Breast epithelium (tissue), 4 donors: ENCODE measurements around the gene LIPG. TPM values are rescaled to one million over a fixed set of nuclear protein-coding genes. Genes with fewer than 3 reads are reported as not detected.
"Not testable (repeated sequence)": the region's sequence is repeated elsewhere in the genome, so short reads cannot be mapped to it uniquely, and the experiment has no call there.

ENCODE experiments used
- DNase-seq, 2 donors: peaks; one replicate each; pipeline ENCODE4 v3.0.0-alpha.2; 2019; ENCODE audit warnings: low spot score in 2 of 2
- H3K27ac ChIP-seq, 2 donors: fragments of 200-600 bp; sonication (generic) in 1 of 2; one replicate each; pipeline ENCODE4 v1.5.1; 2016 to 2019; ENCODE audit warnings: mild to moderate bottlenecking in 1 of 2
- H3K27me3 ChIP-seq, 2 donors: fragments of 200-600 bp; sonication (generic) in 1 of 2; one replicate each; pipeline versions ENCODE4 v1.5.1 to v1.6.0; 2017 to 2019; ENCODE audit warnings: control low read depth in 1 of 2, mild to moderate bottlenecking in 1 of 2
- H3K36me3 ChIP-seq: fragments of 200-600 bp; one replicate; pipeline ENCODE4 v1.5.1; 2019
- H3K4me1 ChIP-seq, 2 donors: fragments of 200-600 bp; sonication (generic); one replicate each; pipeline ENCODE4 v1.5.1; 2016 to 2019; ENCODE audit warnings: control low read depth in 1 of 2
- H3K4me3 ChIP-seq, 3 donors: fragments of 200-600 bp; sonication (generic); 1 replicate in 2 of 3; 2 replicates in 1 of 3; pipeline ENCODE4 v1.5.1; 2016 to 2019; ENCODE audit warnings: mild to moderate bottlenecking in 3 of 3, moderate library complexity in 2 of 3
- H3K9me3 ChIP-seq, 2 donors: fragments of 200-600 bp; sonication (generic) in 1 of 2; one replicate each; pipeline ENCODE4 v1.5.1; 2016 to 2019; ENCODE audit warnings: control low read depth in 1 of 2
- POLR2A ChIP-seq: fragments of 450-650 bp; IDR thresholded peaks from one replicate; pipeline ENCODE4 v1.6.1; 2016; ENCODE audit warnings: antibody characterized with exemption, mild to moderate bottlenecking, moderate library complexity
- POLR2AphosphoS5 ChIP-seq, 3 donors: sonication (generic); formaldehyde crosslinking; IDR thresholded peaks; one replicate each; pipeline ENCODE4 v1.6.1; 2017; ENCODE audit warnings: antibody characterized with exemption in 3 of 3
- intact Hi-C: fragments of 100-400 bp; cut with DNase I; formaldehyde crosslinking; loops from one replicate; pipeline ENCODE4 v1.15.1; 2023; ENCODE audit warnings: low total_unique reads
- total RNA-seq, 3 donors: library from RNA; depleted of rRNA; stranded (reverse); fragments of >200 nt; gene quantifications; one replicate each; pipeline ENCODE4 v1.1.0, GENCODE V29; 2016
- TF ChIP-seq, protein P1 (sequence below), 3 donors: fragments of 450-650 bp; IDR thresholded peaks; one replicate each; pipeline ENCODE4 v1.5.1; 2016 to 2017; ENCODE audit warnings: antibody characterized with exemption in 3 of 3, mild to moderate bottlenecking in 3 of 3, moderate library complexity in 3 of 3

LIPG gene
- 1 to 10 TPM in 1 of 3 donors, under 1 TPM in 2; 0.16 to 1.6 (median 0.44) TPM for total RNA-seq

DNA sequence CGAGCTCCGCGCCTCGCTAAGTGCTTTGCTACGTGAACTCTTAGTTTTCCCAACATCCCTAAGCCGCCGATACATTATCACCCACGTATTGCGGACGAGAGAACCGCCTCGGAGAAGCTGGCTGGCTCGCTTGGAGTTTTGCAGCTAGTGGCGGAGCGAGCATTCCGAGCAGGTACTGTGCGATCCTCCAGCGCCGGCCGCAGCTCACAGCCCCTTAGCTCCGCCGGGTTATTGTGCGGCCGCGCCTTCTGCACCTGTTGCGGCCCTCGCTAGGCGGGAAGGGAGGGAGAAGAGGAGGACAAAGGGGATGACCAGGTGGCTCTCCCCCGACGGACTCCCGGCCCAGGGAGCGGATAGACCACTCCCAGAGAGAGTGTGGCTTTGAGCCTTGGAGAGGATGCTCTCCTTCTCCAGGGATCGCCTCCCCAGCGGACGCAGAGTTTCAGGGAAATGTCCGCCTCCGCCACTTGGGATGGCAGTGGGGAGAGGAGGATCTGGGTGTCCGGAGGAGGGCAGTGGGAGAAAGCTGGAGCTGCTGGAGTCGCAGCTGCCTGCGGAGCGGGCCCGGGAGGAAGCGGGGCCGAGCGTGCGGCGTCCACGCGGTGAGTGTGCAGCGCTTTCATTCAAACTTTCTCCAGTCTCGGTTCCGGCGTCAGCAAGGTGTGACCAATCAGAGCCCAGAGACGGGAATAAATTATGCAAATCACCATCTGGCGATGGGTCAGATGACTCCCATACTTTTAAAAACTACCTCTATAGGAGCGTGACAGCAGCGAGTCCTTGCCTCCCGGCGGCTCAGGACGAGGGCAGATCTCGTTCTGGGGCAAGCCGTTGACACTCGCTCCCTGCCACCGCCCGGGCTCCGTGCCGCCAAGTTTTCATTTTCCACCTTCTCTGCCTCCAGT lies at the start of gene LIPG:
Gene LIPG, plus strand, starts transcription at position 769 of the 905 bp plus-strand sequence. CDS start 252 bp downstream, outside the sequence.
- Histone ChIP-seq H3K27ac (no peak within 1 kb of the TSS), H3K4me3 (peak within 1 kb of the TSS; percentile 32 to 65 (median 47)), H3K36me3 (no peaks in the 10 kb centered on the region), H3K4me1 (peaks cover 0 to 9% of the 10 kb centered on the region in 2 donors), H3K27me3 (peaks cover 0 to 21% of the 10 kb centered on the region in 2 donors), H3K9me3 (no peaks in the 10 kb centered on the region)
- TF ChIP-seq POLR2AphosphoS5 (IDR thresholded peaks at IDR 0.05) (no peak), POLR2A (no peak)
- TF ChIP-seq, protein P1, sequence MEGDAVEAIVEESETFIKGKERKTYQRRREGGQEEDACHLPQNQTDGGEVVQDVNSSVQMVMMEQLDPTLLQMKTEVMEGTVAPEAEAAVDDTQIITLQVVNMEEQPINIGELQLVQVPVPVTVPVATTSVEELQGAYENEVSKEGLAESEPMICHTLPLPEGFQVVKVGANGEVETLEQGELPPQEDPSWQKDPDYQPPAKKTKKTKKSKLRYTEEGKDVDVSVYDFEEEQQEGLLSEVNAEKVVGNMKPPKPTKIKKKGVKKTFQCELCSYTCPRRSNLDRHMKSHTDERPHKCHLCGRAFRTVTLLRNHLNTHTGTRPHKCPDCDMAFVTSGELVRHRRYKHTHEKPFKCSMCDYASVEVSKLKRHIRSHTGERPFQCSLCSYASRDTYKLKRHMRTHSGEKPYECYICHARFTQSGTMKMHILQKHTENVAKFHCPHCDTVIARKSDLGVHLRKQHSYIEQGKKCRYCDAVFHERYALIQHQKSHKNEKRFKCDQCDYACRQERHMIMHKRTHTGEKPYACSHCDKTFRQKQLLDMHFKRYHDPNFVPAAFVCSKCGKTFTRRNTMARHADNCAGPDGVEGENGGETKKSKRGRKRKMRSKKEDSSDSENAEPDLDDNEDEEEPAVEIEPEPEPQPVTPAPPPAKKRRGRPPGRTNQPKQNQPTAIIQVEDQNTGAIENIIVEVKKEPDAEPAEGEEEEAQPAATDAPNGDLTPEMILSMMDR (IDR thresholded peaks at IDR 0.05), result no peak
- intact Hi-C loops, result no loop called here
- peak in 1 of 2 donors; percentile 41 for DNase-seq

GRCh38 chr18:49512876-49513275 lies 49.0 kb upstream of the LIPG start:
- H3K4me3 ChIP-seq, H3K4me1 ChIP-seq, H3K27ac ChIP-seq, H3K27me3 ChIP-seq, H3K9me3 ChIP-seq, H3K36me3 ChIP-seq, intact Hi-C loops, DNase-seq: not testable (repeated sequence)

DNA sequence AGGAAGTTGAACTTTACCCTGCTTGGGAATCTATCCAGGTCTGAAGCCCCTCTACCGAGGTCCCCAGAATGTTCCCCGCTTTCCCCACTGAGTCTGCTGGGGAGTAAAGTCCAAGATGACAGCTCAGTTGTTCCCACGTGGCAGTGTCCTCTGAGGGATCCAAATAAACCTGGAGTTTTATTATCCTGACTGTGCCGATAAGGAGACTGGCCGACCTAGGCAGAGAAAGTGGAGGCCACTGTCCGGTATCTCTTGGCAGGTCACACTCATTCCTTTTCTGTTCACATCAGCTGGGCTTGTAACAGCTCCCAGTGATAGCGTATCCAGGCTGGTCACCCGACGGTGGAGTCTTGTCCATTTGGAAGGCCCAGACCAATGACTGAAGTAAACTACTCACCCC lies 47.3 kb upstream of the LIPG start:
- no peaks in the 10 kb centered on the region for H3K36me3 ChIP-seq
- H3K4me1 ChIP-seq, result no peaks in the 10 kb centered on the region
- no peak overlapping the region for H3K4me3 ChIP-seq
- H3K9me3 ChIP-seq, result no peaks in the 10 kb centered on the region
- H3K27me3 ChIP-seq, result no peaks in the 10 kb centered on the region
- intact Hi-C loops, result no loop called here
- no peak for TF ChIP-seq POLR2AphosphoS5 (IDR thresholded peaks at IDR 0.05)
- no peak for TF ChIP-seq POLR2A
- TF ChIP-seq, protein P1 (IDR thresholded peaks at IDR 0.05), result no peak
- DNase-seq, result no peak
- H3K27ac ChIP-seq, result no peak overlapping the region

DNA sequence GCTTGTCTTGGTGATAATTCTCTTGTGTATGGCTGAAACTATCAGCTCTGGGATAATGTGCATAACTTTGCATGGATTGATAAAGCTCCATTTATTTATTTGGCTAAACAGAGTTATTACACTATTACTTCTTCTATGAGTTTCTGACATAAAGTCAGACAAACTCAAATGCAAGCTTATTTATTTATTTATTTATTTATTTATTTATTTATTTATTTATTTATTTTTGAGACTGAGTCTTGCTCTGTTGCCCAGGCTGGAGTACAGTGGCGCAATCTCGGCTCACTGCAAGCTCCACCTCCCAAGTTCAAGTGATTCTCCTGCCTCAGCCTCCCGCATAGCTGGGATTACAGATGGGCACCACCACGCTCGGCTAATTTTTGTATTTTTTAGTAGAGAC lies 46.9 kb upstream of the LIPG start:
- intact Hi-C loops, H3K27ac ChIP-seq, H3K4me3 ChIP-seq, H3K36me3 ChIP-seq, H3K9me3 ChIP-seq, H3K4me1 ChIP-seq, H3K27me3 ChIP-seq, DNase-seq: not testable (repeated sequence)

DNA sequence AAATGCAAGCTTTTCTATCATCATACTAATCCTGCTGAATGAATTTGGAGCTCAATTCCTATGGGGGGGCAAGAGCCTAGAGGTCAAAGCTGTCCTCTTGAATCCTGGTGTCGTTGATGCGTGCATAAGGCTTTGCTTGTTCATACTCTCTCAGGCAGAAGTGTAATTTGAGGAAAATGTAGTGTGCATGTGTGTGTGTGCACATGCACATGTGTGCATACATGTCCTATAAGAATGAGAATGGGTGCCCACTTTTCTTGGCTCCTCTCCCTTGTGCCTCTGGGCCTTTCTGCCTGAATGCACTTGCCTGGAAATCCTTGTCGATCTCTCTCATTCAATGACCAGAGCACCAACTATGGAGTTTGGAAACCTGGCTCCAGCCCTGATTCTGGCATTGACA lies 46.3 kb upstream of the LIPG start:
- no peaks in the 10 kb centered on the region for H3K27me3 ChIP-seq
- no peaks in the 10 kb centered on the region for H3K9me3 ChIP-seq
- H3K36me3 ChIP-seq, result no peaks in the 10 kb centered on the region
- H3K27ac ChIP-seq, result no peak overlapping the region
- no peak for DNase-seq
- H3K4me1 ChIP-seq, result no peaks in the 10 kb centered on the region
- H3K4me3 ChIP-seq, result no peak overlapping the region
- TF ChIP-seq POLR2A (no peak), POLR2AphosphoS5 (IDR thresholded peaks at IDR 0.05) (no peak)
- TF ChIP-seq, protein P1 (IDR thresholded peaks at IDR 0.05), result no peak
- intact Hi-C loops, result no loop called here

DNA sequence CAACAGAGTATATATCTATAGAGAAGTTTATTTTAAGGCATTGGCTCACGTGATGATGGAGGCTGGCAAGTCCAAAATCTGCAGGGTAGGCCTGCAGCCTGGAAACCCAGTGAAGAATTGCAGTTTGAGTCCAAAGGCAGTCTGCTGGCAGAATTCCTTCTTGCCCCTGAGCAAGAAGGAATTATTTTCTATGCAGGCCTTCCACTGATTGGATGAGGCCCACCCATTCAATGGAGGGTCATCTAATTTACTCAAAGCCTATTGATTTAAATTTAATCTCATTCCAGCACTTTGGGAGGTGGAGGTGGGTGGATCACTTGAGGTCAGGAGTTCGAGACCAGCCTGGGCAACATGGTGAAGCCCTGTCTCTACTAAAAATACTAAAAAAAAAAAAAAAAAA lies 44.4 kb upstream of the LIPG start:
- no peak overlapping the region for H3K4me3 ChIP-seq
- no peak for DNase-seq
- H3K36me3 ChIP-seq, result no peaks in the 10 kb centered on the region
- no peaks in the 10 kb centered on the region for H3K27me3 ChIP-seq
- no peak overlapping the region for H3K27ac ChIP-seq
- no peaks in the 10 kb centered on the region for H3K9me3 ChIP-seq
- intact Hi-C loops, result no loop called here
- TF ChIP-seq POLR2A (no peak), POLR2AphosphoS5 (IDR thresholded peaks at IDR 0.05) (no peak)
- TF ChIP-seq, protein P1 (IDR thresholded peaks at IDR 0.05), result no peak
- H3K4me1 ChIP-seq, result no peaks in the 10 kb centered on the region
